Measurements from ENCODE around the gene PES1. TPM values are rescaled to one million over a fixed set of nuclear protein-coding genes. Genes with fewer than 3 reads are reported as not detected.

PES1 gene
- 10 to 100 TPM; 40.6 to 84.2 (median 56.3) TPM for total RNA-seq
- polyA plus RNA-seq: 10 to 100 TPM; 34.6 to 62.3 TPM
- 37.3 reads per million, percentile 65 among the genes with 10 or more reads in this experiment for total RNA-seq

DNA sequence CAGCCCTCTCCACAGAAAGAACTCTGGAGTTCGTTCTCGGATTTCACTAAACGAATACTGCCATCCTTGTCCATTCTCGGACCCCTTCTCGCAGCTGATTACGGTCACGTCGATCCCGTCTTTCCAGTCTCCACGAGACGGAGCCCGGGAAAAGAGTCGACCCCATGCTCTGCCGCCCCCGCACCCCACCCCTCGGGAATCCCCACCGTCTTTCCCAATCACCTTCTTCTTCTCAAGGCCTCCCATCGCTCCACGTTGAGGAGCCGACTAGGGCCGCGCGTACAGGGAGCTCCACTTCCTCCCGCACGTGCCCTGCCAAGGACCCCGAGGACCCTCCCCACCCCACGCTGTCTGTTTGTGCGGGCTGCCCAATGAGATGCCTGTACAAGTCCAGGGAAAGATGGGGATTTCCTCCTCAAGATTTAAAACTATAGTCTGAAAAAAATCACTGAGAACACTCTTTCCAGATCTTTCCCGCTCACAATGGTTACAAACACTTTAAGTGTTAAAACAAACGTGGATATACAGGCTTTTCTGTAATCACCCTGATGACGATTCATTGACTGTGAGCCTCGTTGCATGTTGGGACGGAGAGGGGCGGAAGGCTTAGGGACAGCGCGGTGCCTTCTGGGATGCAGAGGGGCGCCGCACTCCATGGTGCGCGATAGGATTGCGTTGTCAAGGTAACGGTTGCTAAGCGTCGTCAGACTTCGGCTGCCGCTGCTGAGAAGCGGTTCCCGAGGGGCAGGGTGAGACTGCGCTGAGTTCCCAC lies at the start of gene PES1:
TSS of gene PES1 (minus strand) at position 323 of the 772 bp plus-strand sequence. CDS start at position 246, 77 bp downstream.
- Histone ChIP-seq H3K4me3 (ENCODE audit: low read length) (peak within 1 kb of the TSS; percentile 85), H3K9me3 (ENCODE audit: control insufficient read depth in 2 of 3, low read length in 3 of 3) (no peaks in the 10 kb centered on the region), H3K27ac (ENCODE audit: low read depth, low read length) (peak within 1 kb of the TSS; percentile 85), H3K4me1 (ENCODE audit: control insufficient read depth in 2 of 2, insufficient read depth in 2 of 2, low read length in 2 of 2) (peaks cover 8 to 12% of the 10 kb centered on the region in 2 donors), H3K36me3 (ENCODE audit: control insufficient read depth in 2 of 3, insufficient read depth in 3 of 3, low read length in 3 of 3) (peaks cover 4 to 27% (median 12%) of the 10 kb centered on the region in 3 experiments), H3K27me3 (ENCODE audit: control insufficient read depth in 2 of 2, insufficient read depth in 2 of 2, low read length in 2 of 2) (no peaks in the 10 kb centered on the region)
- H3K27ac Mint-ChIP-seq: no peak within 1 kb of the TSS
- H3K4me3 Mint-ChIP-seq: no peak within 1 kb of the TSS
- peaks cover 0 to 23% (median 0%) of the 10 kb centered on the region in 5 donors for H3K27me3 Mint-ChIP-seq
- POLR2A ChIA-PET: interaction anchor here (0.8 to 2.2 kb wide), 5 partner anchors 11 to 349 kb away, joined by 3 to 8 read pairs (median 4); partner anchors contain the start of gene TCN2
- peaks cover 0 to 15% (median 6%) of the 10 kb centered on the region in 5 donors for H3K36me3 Mint-ChIP-seq
- CTCF ChIA-PET: interaction anchor here (0.6 to 1.6 kb wide), 2 partner anchors 42 to 120 kb away, joined by 3 read pairs; no protein-coding TSS in a partner anchor
- peak; percentile 80 to 98 (median 96) for DNase-seq
- ATAC-seq: peak; percentile 99
- H3K4me1 Mint-ChIP-seq: peaks cover 0 to 12% (median 0%) of the 10 kb centered on the region in 7 donors
- H3K9me3 Mint-ChIP-seq: no peaks in the 10 kb centered on the region
- intact Hi-C loops (cut with micrococcal nuclease): loop anchor here (1.0 to 5.0 kb wide), 25 partner anchors 15 to 1849 kb away; partner anchors contain the start of genes CHEK2 (in 2 of the 2), DEPDC5 (in 2 of the 2), DUSP18 (in 2 of the 2) and HSCB (in 2 of the 2)

DNA sequence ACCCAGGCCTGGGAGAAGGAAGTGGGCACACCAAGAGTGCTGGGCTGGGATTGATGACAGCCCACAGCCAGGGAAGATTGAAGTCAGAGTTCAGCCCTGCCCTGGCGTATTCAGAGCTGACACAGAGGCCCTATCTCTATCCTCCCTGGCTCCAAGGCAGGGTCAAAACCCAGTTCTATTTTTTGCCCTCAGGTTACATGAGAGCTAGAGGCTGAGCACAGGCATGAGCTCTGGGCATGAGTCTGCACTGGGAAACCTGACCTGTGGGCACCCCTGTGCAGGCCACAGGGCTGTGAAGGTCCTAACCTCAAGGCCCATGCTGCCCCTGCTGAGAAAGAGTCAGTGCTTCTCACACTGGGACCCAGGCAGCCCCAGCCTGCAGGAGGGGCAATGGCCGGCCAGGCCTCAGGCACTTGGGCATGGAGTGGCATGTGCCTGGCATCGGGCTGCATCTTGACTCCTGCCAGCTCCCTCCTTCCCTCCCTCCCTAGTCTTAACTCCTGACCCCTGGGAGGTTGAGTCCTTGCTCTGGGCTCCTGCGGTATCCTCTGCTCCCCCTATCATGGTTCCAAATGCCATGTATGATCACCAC lies 49.2 kb upstream of the PES1 start:
- Histone ChIP-seq H3K4me1 (ENCODE audit: control insufficient read depth in 2 of 2, insufficient read depth in 2 of 2, low read length in 2 of 2) (peaks cover 12 to 16% of the 10 kb centered on the region in 2 donors), H3K9me3 (ENCODE audit: control insufficient read depth in 2 of 3, low read length in 3 of 3) (no peaks in the 10 kb centered on the region), H3K27me3 (ENCODE audit: control insufficient read depth in 2 of 2, insufficient read depth in 2 of 2, low read length in 2 of 2) (no peaks in the 10 kb centered on the region), H3K27ac (ENCODE audit: low read depth, low read length) (no peak overlapping the region), H3K36me3 (ENCODE audit: control insufficient read depth in 2 of 3, insufficient read depth in 3 of 3, low read length in 3 of 3) (no peaks in the 10 kb centered on the region), H3K4me3 (ENCODE audit: low read length) (no peak overlapping the region)
- ChIA-PET CTCF (no interaction called here), POLR2A (interaction anchor here (1.3 kb wide), 1 partner anchor 26 kb away, joined by 3 read pairs; the partner anchor contains the start of gene DUSP18)
- Mint-ChIP-seq H3K4me1 (peaks cover 6 to 31% (median 14%) of the 10 kb centered on the region in 7 donors), H3K36me3 (peaks cover 0 to 8% (median 4%) of the 10 kb centered on the region in 5 donors), H3K27me3 (no peaks in the 10 kb centered on the region), H3K4me3 (no peak overlapping the region), H3K27ac (no peak overlapping the region), H3K9me3 (peaks cover 0 to 4% (median 0%) of the 10 kb centered on the region in 11 donors)
- ATAC-seq (no peak), DNase-seq (no peak)
- intact Hi-C loops (cut with micrococcal nuclease): no loop called here

DNA sequence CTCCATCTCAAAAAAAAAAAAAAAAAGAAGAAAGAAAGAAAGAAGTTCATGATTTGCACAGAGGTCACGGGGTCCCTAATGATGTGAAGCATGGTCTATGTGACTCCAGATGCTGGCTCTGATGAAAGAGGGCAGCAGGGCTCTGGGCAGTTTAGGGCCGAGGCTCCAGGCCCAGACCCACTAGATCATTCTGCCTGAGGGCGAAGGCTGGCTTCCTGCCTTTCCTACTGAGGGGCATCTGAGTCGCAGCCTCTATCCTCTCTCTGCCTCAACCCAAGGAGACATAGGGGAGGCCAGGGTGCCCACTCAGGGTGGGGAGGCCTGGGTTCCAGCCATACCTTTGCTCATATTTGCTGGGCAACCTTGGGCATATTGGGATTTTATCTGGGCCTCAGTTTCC lies 48.7 kb upstream of the PES1 start:
- no peak for DNase-seq
- Histone ChIP-seq H3K27ac (ENCODE audit: low read depth, low read length) (no peak overlapping the region), H3K36me3 (ENCODE audit: control insufficient read depth in 2 of 3, insufficient read depth in 3 of 3, low read length in 3 of 3) (no peaks in the 10 kb centered on the region), H3K27me3 (ENCODE audit: control insufficient read depth in 2 of 2, insufficient read depth in 2 of 2, low read length in 2 of 2) (no peaks in the 10 kb centered on the region), H3K9me3 (ENCODE audit: control insufficient read depth in 2 of 3, low read length in 3 of 3) (no peaks in the 10 kb centered on the region), H3K4me3 (ENCODE audit: low read length) (no peak overlapping the region), H3K4me1 (ENCODE audit: control insufficient read depth in 2 of 2, insufficient read depth in 2 of 2, low read length in 2 of 2) (peaks cover 12 to 17% of the 10 kb centered on the region in 2 donors)
- intact Hi-C loops (cut with micrococcal nuclease): no loop called here
- Mint-ChIP-seq H3K4me1 (peaks cover 6 to 32% (median 16%) of the 10 kb centered on the region in 7 donors), H3K27me3 (no peaks in the 10 kb centered on the region), H3K27ac (no peak overlapping the region), H3K4me3 (no peak overlapping the region), H3K9me3 (peaks cover 0 to 4% (median 0%) of the 10 kb centered on the region in 11 donors), H3K36me3 (peaks cover 0 to 8% (median 4%) of the 10 kb centered on the region in 5 donors)
- POLR2A ChIA-PET: interaction anchor here (1.3 kb wide), 1 partner anchor 27 kb away, joined by 3 read pairs; the partner anchor contains the start of gene DUSP18
- no peak for ATAC-seq
- CTCF ChIA-PET: no interaction called here

DNA sequence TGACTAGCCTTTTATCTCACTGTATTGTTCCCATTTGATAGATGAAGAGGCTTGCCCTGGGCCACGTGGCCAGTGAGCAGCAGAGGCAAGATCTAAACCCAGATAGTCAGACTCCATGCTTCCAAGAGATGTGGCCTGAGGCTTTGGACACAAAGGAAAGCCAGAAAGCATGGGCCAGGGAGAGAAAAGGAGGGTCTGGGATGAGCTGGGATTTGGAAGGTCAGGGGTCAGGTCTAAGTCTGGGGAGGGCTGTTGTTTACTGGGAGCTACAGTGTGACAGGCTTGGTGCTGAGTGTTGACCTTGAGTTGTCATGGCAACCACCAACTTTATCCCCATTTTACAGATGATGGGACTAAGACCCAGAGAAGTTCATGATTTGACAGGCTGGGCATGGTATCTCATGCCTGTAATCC lies 46.0 kb upstream of the PES1 start:
- DNase-seq: no peak
- intact Hi-C loops (cut with micrococcal nuclease): no loop called here
- Mint-ChIP-seq H3K4me3 (peak overlapping the region in 9 of 10 donors; percentile 37 to 82 (median 57)), H3K9me3 (peaks cover 0 to 4% (median 0%) of the 10 kb centered on the region in 11 donors), H3K4me1 (peaks cover 13 to 25% (median 24%) of the 10 kb centered on the region in 7 donors), H3K27ac (peak overlapping the region in 2 of 9 donors; percentile 39 to 61), H3K27me3 (no peaks in the 10 kb centered on the region), H3K36me3 (peaks cover 0 to 8% (median 4%) of the 10 kb centered on the region in 5 donors)
- ChIA-PET CTCF (interaction anchor here (0.7 kb wide), 2 partner anchors 10 to 132 kb away, joined by 3 to 6 read pairs; no protein-coding TSS in a partner anchor), POLR2A (interaction anchor here (1.4 kb wide), 1 partner anchor 30 kb away, joined by 5 read pairs; the partner anchor contains the start of gene DUSP18)
- H3K27ac ChIP-seq (ENCODE audit: low read depth, low read length): no peak overlapping the region
- no peak overlapping the region for H3K4me3 ChIP-seq (ENCODE audit: low read length)
- H3K4me1 ChIP-seq (ENCODE audit: control insufficient read depth in 2 of 2, insufficient read depth in 2 of 2, low read length in 2 of 2): peaks cover 18 to 27% of the 10 kb centered on the region in 2 donors
- no peaks in the 10 kb centered on the region for H3K9me3 ChIP-seq (ENCODE audit: control insufficient read depth in 2 of 3, low read length in 3 of 3)
- no peaks in the 10 kb centered on the region for H3K27me3 ChIP-seq (ENCODE audit: control insufficient read depth in 2 of 2, insufficient read depth in 2 of 2, low read length in 2 of 2)
- ATAC-seq: no peak
- no peaks in the 10 kb centered on the region for H3K36me3 ChIP-seq (ENCODE audit: control insufficient read depth in 2 of 3, insufficient read depth in 3 of 3, low read length in 3 of 3)

DNA sequence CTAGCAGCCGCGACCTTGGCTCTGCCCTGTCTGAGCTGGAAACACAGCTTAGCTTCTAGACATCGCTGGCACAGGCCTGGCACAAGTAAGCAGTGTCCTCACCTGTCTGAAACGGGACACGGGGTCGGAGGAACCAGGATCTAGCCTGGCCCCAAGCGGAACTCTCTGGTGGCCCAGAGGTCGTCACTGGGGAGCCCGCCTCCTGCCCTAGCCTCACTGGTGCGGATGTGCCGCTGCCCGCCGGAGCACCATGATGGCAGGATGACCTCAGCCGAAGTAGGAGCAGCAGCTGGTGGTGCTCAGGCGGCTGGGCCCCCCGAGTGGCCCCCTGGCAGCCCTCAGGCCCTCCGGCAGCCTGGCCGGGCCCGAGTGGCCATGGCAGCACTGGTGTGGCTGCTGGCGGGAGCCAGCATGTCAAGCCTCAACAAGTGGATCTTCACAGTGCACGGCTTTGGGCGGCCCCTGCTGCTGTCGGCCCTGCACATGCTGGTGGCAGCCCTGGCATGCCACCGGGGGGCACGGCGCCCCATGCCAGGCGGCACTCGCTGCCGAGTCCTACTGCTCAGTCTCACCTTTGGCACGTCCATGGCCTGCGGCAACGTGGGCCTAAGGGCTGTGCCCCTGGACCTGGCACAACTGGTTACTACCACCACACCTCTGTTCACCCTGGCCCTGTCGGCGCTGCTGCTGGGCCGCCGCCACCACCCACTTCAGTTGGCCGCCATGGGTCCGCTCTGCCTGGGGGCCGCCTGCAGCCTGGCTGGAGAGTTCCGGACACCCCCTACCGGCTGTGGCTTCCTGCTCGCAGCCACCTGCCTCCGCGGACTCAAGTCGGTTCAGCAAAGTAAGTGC lies 44.7 kb upstream of the PES1 start:
- peaks cover 0 to 8% (median 4%) of the 10 kb centered on the region in 5 donors for H3K36me3 Mint-ChIP-seq
- H3K36me3 ChIP-seq (ENCODE audit: control insufficient read depth in 2 of 3, insufficient read depth in 3 of 3, low read length in 3 of 3): no peaks in the 10 kb centered on the region
- H3K27me3 Mint-ChIP-seq: no peaks in the 10 kb centered on the region
- ATAC-seq (no peak), DNase-seq (peak in 7 of 9 donors; percentile 7 to 37 (median 19))
- H3K9me3 ChIP-seq (ENCODE audit: control insufficient read depth in 2 of 3, low read length in 3 of 3): no peaks in the 10 kb centered on the region
- peak overlapping the region; percentile 82 to 92 (median 87) for H3K4me3 Mint-ChIP-seq
- H3K4me3 ChIP-seq (ENCODE audit: low read length): peak overlapping the region; percentile 62
- peaks cover 13 to 25% (median 24%) of the 10 kb centered on the region in 7 donors for H3K4me1 Mint-ChIP-seq
- intact Hi-C loops (cut with micrococcal nuclease): no loop called here
- H3K27ac ChIP-seq (ENCODE audit: low read depth, low read length): peak overlapping the region; percentile 67
- CTCF ChIA-PET: interaction anchor here (0.5 to 4.3 kb wide), 5 partner anchors 14 to 283 kb away, joined by 3 to 56 read pairs (median 3); no protein-coding TSS in a partner anchor
- H3K9me3 Mint-ChIP-seq: peaks cover 0 to 4% (median 0%) of the 10 kb centered on the region in 11 donors
- peak overlapping the region in 8 of 9 donors; percentile 54 to 90 (median 84) for H3K27ac Mint-ChIP-seq
- peaks cover 18 to 27% of the 10 kb centered on the region in 2 donors for H3K4me1 ChIP-seq (ENCODE audit: control insufficient read depth in 2 of 2, insufficient read depth in 2 of 2, low read length in 2 of 2)
- POLR2A ChIA-PET: interaction anchor here (0.9 to 2.9 kb wide), 3 partner anchors 30 to 333 kb away, joined by 3 to 14 read pairs (median 4); partner anchors contain the start of gene TUG1
- H3K27me3 ChIP-seq (ENCODE audit: control insufficient read depth in 2 of 2, insufficient read depth in 2 of 2, low read length in 2 of 2): no peaks in the 10 kb centered on the region

Data from naive thymus-derived CD4-positive, alpha-beta T cell (primary cell).